Stimulated activated CD4-positive, alpha-beta T cell treated with anti-CD3 and anti-CD28 coated beads, TNF-alpha, amount 100 ng/mL, for 24 hours (primary cell): ENCODE measurements around the gene TNFRSF13B.
"Not testable (repeated sequence)": the region's sequence is repeated elsewhere in the genome, so short reads cannot be mapped to it uniquely, and the experiment has no call there.

Experiments
- DNase-seq, 3 experiments: peaks; one replicate each; pipeline ENCODE4 v3.0.0-alpha.2; 2020; ENCODE audit warnings: low read depth in 3 of 3

Gene TNFRSF13B

GRCh38 chr17:16961022-16961421, 10.9 kb downstream of the TNFRSF13B start:
- not testable (repeated sequence) for DNase-seq

GRCh38 chr17:16955011-16955410, 16.9 kb downstream of the TNFRSF13B start:
- not testable (repeated sequence) for DNase-seq

DNA sequence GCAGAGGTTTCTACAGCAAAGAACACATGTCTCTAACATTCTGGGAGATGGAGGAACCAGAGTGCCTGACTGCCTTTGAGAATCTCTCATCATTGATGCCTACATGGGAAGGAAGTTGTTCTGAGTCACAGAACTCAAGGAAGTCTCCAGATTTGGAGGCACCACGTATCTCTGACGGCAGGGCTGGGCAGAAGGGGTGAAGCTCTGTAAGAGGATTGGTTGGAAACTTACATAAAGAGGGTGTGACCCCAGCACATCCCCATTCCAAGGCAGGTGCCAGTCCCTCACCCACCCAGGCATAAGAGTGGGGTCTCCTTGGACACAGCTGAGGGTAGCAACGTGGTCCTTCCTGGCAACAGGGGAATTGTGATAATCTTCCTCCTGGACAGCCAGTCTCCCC, 17.4 kb downstream of the TNFRSF13B start:
- no peak for DNase-seq

DNA sequence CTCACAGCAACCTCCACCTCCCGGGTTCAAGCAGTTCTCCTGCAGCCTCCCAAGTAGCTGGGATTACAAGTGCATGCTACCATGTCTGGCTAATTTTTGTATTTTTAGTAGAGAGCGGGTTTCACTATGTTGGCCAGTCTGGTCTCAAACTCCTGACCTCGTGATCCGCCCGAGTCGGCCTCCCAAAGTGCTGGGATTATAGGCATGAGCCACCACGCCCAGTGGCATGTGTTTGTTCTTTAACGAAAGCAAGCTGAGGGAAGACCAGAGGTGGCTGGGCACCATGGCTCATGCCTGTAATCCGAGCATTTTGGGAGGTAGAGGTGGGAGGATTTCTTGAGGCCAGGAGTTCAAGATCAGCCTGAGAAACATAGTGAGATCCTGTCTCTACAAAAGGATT, 18.1 kb downstream of the TNFRSF13B start:
- DNase-seq: no peak

DNA sequence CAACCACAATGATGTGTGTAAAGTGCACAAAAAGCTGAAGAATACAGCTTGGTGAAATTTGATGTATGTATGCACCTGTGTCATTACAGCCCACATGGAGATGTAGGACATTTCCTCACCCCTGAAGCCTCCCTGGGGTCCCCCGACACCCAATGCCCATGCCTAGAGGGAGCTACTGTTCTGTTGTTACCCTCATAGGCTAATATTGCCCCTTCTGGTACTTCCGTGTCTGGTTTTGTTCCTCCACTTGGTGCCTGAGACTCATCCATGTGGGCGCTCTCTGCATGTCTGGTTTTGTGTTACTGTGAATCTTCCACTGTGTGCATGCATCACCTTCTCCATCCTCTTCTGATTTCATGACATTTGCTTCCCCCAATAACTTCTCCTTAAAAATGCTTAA, 18.6 kb downstream of the TNFRSF13B start:
- no peak for DNase-seq

DNA sequence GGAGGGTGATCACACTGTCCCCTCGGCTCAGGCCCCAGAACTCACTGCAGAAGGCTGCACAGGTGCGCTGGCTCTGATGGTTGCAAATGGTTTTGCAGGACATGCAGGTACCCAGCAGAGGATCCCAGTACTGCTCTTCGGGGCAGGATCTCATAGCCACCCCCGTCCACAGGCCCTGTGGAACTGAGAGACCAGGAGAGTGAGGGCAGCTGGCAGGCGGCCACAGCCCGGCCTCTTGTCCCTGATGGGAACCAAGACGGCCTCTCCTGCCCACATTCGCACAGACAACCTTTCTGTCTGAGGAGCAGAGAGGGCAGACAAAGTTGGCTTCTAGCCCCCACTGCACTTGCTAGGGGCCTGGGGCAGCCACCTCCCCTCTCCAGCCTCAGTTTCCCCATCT, 19.5 kb downstream of the TNFRSF13B start:
- no peak for DNase-seq

DNA sequence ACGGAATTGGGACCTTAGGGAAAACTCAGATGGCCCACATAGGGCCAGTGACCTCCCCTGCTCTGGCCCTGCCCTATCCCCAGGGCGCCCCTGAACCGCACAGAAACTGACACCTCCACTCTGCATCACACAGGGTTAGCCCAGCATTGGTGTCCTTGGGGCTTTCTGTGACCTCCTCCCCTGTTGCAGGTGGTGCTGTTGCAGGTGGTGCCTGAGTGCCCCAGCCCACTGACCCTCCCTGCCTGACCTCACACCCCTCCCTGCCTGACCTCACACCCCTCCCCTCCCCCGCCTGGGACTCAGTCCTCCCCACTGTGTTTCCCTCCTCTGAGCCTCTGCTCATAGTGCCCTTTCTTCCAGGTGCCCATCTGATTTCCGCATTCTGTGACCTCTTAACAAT, 21.4 kb downstream of the TNFRSF13B start:
- DNase-seq: no peak

DNA sequence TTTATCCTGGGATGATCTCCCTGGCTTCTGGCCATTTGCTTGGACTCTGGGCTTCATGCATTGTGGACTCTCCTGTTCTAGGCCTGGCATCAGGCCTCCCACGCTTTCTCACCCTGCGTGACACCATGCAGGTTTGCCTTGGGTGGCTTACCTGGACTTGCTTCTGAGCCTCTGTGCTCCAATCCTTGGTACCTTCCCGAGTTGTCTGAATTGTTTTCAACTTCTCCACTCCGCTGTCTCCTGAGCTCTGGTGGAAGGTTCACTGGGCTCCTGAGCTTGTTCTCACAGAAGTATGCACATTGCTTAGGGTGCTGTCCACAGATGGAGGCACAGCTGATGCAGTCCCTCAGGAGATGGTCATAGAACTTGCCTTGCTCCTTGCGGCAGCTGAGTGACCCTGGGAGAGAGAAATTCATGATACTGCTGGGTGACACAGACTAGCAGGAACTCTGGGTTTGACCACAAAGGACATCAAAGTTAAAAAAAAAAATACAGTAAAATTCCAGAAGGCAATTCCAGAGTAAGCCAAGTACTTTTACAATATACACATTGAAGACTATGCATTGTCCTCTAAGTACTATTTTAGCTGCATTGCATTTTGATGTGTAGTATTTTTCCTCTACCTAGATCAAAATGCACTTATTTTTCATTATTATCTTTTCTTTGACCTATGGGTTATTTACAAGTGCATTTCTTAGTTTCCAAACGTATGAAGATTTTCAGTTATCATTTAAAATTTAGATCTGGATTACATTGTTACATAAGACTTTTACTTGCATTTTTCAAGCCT, 23.1 kb downstream of the TNFRSF13B start:
- no peak for DNase-seq

GRCh38 chr17:16947470-16947869, 24.4 kb downstream of the TNFRSF13B start:
- DNase-seq: no peak

DNA sequence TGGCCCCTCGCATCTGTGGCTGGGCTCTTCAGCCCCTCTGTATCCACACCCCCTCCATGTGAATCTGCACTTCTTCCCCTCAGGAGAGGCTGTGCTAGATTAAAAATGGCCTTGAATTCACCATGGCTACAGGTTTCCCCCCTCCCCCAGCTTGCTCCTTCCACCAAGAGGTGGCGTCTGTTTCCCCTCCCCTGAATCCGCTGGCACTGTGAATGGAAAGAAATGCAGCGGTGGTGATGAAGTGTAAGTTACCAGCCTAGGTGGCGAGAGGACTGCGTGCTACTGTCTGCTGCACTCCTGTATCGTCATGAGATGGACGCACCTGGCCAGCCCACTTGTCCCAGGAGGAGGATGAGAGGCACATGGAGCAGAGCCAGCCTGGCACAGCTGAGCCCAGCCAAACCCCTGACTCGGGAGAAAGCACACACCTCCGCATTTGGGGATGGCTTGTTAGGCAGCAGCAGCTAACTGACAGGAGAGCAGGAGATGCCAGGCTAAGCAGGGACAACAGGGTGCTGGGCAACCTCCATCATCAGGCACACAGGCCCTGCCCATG, 26.2 kb downstream of the TNFRSF13B start:
- no peak for DNase-seq

GRCh38 chr17:16945136-16945482, 26.8 kb downstream of the TNFRSF13B start:
- no peak for DNase-seq

- DNase-seq: no peak
Measured at GRCh38 chr17:16944334-16945135, 27.4 kb downstream of the TNFRSF13B start.

- DNase-seq: no peak
Measured at GRCh38 chr17:16943541-16944333, 28.2 kb downstream of the TNFRSF13B start.

DNA sequence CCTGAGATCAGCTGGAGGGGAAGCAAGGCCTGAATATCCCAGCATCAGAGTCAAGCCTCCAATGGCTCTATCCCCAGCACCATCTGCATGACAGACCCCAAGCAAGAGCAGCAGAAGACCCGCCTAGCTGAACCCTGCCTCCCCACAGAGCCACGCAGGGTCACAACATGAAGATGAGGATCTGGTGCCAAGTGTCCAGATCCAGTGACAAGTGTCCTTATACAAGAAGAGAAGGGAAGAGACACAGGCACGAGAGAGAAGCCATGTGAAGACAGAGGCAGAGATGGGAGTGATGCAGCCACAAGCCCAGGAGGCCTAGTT, 28.9 kb downstream of the TNFRSF13B start:
- no peak for DNase-seq

DNA sequence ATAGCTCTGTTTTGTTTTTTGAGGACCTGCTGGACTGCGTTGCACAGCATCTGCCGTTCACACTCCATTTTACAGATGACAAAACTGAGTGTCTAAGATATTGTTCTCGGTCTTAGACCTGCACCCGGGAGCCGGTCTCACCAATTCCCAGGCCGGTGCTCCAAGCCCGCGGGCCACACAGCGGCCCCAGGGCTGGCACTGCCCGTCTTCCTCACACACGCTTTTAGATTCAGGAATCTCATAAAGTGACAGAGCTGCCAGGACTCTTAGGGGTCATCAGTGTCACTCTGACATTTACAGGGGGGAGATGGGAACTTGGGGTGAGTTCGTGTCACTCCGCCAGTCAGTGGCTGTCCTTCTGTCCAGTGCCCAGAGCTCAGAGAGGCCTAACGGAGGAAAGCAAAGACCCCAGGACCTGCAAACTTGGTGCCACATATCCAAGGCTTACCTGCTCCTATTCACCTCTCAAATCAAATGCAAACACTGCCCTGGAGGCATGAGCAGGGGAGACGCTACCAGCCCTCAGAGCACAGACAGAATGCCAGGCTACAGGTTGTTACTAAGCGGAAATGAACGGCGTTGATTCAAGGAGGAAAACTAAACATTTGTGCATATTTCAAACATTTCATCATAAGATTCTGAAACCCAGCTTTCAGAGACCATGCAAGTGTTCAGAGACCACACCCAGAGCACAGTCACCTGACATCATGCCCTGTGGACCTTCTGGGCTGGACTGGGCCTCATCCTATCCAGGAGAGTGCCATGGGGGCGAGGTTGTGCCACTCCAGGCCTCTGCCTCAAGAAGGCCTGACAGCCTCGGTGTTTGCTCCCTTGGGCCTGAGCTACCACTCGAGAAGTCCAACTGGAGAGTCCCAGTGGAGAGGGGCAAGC, 29.5 kb downstream of the TNFRSF13B start:
- DNase-seq: no peak

DNA sequence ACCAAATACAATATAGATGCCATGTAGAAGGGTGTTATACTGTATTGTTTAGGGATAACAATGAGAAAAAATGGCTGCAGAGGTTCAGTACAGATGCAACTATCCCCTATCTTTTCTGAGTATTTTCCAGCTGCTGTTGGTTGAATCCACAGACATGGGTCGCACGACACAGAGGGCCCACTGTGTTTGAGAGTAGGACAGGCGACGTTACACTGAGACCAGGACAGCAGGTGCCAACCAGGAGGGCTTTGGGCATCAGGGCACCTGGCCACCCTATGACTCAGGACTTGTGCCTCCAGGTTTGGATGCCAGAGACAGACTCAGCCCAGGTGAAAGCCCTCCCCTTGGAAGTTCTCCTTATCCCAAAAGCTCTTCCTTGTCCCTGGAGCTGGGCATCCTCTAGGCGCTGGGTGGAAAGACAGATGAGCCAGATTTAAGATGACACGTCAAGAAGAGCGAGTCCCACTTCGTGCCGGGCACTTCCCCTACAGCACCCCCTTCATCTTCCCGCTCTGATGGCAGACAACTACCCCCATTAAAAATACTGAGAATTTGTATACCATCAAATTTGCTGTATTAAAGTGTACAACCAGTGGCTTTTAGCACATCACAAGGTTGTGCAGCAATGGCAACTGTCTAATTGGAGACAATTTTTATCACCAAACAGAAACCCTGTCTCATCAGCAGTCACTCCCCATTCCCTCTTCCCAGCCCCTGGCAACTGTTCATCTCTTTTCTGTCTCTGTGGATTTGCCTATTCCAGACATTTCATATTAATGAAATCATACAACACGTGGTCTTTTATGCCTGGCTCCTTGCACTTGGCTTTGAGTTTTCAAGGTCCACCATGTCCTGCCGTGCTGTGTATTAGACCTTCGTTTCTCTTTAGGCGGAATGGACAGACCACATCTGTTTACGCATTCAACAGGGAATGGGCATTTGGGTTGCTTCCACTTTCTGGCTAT, 30.6 kb downstream of the TNFRSF13B start:
- no peak for DNase-seq

GRCh38 chr17:16940116-16940881, 31.6 kb downstream of the TNFRSF13B start:
- no peak for DNase-seq

- DNase-seq: no peak
Measured at GRCh38 chr17:16939606-16940115, 32.3 kb downstream of the TNFRSF13B start.

- DNase-seq: no peak
Measured at GRCh38 chr17:16939208-16939576, 32.7 kb downstream of the TNFRSF13B start.
